NCI-H446 treated with DMSO at 0.1 percent for 48 hours (cell line): Measurements from ENCODE around the gene CASTOR1.
A peak's percentile ranks its signal among the peaks of the same experiment; 100 is the strongest.
"Not testable (repeated sequence)": the region's sequence is repeated elsewhere in the genome, so short reads cannot be mapped to it uniquely, and the experiment has no call there.

Source experiments
- DNase-seq: peaks from one replicate; lab custom pipeline; 2025; lab: John Stamatoyannopoulos, UW

CASTOR1 gene

GRCh38 chr22:30289141-30289979, at the start of gene CASTOR1:
CASTOR1 (minus strand) TSS chr22:30289505; CDS start chr22:30289497, 8 bp downstream.
- DNase-seq, result peak; percentile 96

DNA sequence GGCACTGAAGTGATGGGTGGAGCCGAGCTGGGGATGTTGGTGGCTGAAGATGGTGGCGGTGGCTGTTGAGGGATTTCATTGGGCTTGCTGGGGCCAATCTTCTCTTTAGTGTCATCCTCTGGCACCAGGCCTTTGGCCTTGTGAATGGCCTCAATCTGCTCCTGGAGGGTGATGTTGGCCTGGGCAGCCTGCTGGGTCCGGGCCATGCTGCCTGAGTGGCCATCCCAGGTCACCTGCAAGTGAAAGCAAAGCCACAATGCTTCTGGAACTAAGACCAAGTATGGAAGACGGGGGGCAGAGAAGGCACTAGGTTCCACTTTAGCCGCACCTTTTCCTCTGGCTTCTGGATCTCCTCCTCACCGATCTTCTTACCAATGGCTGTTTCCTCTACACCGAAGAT, 49.5 kb upstream of the CASTOR1 start:
- no peak for DNase-seq

DNA sequence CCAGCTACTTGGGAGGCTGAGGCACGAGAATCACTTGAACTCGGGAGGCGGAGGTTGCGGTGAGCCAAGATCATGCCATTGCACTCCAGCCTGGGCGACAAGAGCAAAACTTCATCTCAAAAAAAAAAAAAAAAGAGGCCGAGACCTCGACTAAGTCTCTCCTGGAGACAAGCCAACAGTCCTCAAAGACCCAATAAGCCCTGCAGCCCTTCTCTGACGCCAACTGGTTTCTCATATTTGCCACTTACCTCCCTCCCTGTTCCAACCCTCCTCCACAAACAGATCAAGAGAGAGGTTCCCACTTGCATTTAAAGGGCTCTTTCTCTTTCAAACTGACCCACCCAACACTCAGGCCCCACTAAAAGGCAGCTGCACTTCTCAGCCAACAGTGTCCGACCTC, 49.0 kb upstream of the CASTOR1 start:
- DNase-seq, result not testable (repeated sequence)

- DNase-seq, result peak; percentile 69
These were observed 48.1 kb upstream of the CASTOR1 start for GRCh38 chr22:30337461-30337778.

- peak; percentile 69 for DNase-seq
These were observed 47.6 kb upstream of the CASTOR1 start for GRCh38 chr22:30336752-30337460.

GRCh38 chr22:30335236-30335635, 45.9 kb upstream of the CASTOR1 start:
- DNase-seq, result no peak

DNA sequence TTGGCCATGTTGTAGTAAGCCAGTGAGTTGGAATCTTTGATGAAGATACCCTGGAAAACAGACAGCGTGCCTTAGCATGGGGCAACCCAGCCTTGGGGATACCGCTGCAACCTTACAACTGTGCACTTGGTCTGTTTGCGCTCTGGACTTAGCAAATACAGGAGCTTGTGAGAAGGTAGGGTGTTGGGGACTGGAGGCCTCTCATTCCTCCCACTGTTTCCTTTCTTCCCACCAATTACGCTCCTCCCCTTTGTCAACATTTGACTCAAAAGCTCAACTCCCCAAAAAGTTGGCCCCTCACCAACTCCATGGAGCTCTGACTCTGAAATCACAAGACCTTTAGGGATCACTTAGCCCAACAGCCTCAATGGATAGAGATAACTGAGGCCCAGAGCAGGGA, 45.3 kb upstream of the CASTOR1 start:
- no peak for DNase-seq

DNA sequence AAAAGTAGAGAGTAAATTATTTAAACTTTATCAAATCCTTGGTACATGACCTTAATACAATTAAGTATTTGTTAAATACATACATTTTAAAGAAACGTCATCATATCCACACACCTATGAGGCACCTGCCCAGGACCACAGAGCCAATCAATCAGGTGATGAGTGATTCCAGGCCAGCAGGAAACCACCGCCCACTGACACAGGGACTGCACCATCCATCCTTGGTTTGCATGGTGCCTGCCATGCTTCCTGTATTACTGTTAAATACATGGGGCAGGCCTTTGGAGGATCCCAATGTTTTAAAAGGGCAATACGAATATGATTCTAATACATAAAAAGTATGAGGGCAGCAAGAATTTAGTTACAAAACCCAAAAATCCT, 44.4 kb upstream of the CASTOR1 start:
- no peak for DNase-seq

DNA sequence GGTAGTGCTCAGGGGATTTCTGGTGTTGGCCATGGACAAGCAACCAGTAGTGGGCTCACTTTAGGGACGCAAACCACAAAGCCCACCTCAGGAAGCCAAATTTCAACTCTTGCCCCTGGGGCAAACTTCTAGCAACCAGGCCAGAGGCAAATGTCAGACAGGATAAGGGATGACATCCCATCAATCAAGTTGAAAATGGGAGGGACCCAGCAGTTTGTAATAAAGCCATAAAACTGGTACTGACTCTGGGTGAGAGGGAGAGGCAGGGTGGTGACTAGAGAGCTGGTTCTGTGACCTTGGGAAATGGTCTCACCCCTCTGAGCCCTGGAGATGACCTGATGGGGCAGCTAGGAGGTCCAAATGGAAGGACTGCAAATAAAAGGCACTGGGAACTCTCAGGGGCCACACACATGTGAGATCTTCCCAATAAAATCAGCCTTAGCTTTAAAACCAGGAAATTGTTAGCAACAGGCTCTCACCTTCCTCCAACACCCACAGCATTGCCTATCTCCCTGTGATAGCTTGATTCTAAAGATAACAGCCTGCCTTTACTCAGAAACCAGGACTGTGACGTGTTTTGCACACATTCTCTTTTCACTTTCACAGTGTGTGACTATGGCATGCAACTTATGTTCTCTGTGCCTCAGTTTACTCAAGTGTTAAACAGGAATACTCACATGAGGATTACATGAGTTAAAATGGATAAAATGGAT, 43.8 kb upstream of the CASTOR1 start:
- DNase-seq, result no peak

DNA sequence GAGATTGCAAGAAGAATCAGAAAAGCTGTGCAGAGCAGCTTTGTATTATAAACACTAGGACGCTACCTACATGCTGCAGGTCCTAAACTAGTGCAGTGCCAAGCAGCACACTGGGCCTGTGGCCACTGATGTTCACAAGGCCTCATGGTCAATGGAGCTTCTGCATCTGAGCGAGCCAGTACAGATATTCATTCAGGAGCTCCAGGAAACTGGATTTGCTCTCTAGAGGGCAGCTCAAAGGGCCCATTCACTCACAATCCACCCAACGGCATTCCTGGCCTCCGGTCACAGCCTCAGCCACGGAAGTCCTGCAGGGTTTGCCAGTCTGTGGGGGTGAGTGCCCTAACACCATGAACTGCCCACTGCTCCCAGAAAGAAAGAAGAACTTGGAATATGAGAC, 43.2 kb upstream of the CASTOR1 start:
- DNase-seq, result no peak

- DNase-seq, result no peak
These were observed 39.3 kb upstream of the CASTOR1 start for GRCh38 chr22:30328466-30329049.

DNA sequence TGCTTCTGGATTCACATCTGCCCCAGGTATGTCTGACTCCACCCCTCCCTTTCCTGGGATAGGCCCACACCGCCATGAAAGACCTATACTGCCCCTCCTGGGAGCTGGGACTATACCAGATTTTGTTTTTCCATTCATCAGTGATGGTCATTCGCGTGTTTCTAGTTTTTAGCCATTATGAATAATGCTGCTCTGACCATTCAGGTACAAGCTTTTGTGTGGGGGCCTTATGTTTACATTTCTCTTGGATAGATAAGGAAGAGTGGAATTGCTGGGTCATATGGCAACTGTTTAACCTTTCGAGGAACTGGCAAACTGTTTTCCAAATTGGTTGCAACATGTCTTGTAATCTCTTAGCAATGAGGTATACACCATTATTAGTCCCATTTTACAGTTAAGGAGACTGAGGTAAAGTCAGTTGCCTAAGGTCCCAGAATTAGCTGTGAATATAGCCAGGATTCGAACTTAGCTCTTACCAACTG, 38.6 kb upstream of the CASTOR1 start:
- no peak for DNase-seq

DNA sequence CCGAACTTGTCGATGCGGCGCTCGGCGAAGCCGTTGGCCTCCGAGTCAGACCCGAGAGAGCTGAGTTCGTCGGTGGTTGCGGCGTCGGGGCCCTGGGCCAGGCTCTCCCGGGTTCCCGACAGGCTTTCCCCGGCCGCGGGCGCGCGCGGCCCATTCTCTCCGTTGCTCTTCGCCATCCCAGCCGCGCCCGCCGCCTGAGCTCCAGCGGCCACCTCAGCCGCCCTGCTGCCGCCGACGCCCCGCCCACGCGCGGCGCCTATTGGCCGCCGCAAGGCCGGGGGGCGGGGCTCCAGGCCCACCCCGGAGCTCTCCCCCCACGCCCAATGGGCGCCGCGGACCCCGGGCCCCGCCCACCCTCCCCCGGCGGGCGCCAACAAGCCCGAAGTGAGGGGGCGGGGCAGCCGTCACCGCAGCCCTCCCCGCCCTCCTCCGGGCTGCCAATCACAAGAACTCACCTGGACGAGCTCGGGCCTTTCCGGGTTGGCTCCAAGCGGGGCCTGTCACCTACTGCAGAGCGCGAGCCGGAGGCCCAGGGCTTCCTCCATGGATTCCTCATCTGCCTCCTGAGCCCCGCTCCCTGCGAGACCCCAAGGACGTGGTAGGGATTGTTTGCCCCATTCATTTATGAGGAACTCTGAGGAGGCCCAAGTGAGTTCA, 37.5 kb upstream of the CASTOR1 start, which contains the start of gene TBC1D10A:
Gene TBC1D10A, minus strand, starts transcription at position 236 of the 657 bp plus-strand sequence. Its CDS starts 60 bp downstream, at position 176.
- DNase-seq, result peak; percentile 79

DNA sequence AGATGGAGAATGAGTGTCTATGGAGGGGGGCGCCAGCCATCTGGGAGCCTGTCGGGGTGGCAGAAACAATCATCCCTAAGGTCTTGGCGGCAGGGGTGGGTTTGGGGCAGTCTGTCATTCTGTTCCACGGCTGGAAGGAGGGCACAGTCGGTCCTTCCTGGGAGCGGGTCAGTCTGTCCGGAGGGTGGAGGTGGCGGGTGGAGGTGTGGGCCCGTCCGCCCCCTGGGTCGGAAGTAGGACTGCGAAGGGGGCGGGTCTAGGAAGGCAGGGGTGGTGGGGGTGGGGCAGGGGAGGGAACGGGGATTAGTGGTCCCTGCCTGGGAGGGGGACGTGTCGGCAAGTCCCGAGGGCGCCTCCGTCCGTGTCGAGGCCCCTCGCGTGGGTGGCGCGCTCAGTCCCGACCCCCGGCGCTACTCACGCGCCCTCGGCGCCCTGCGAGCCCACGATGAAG, 37.0 kb upstream of the CASTOR1 start:
- DNase-seq, result no peak

- DNase-seq, result no peak
These were observed 36.5 kb upstream of the CASTOR1 start for GRCh38 chr22:30325724-30326254.

GRCh38 chr22:30325065-30325720, 35.9 kb upstream of the CASTOR1 start:
- no peak for DNase-seq

GRCh38 chr22:30324014-30324730, 34.9 kb upstream of the CASTOR1 start:
- DNase-seq, result no peak

DNA sequence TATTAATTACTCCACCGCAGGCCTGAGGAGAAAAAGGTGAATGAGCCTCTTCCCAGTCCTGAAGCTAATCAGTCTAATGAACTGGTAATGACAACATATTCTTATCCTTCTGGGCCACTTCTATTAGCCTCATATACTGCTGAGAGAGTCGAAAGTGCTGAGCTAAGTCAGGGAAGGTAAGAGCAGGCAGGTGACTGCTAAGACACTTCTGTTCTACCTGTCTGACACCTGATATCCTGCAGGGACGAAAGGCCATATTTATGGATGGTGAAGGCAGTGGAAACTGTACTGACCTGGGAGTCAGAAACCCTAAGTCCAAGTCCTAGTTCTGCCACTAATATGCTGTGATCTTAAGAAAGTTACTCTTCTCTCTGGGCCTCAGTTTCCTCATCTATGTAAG, 33.9 kb upstream of the CASTOR1 start:
- no peak for DNase-seq

DNA sequence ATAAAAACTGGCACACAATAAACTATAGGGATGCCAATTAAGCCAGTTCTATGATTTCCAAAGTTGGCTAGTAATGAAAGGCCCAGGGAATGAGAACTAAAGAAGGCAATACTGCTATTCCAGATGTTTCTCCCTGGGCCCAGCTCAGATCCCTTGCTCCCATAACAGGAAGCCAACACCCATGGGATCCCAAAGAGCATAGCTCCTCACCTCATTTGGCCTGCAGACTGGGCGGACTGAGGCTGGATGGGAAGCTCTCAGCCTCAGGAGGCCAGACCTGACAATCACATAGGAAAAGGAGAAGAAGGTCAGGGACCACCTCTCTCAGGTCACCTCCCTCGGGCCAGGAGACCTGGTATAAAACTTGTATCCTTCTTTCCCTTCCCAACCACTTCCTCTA, 32.2 kb upstream of the CASTOR1 start:
- DNase-seq, result no peak

DNA sequence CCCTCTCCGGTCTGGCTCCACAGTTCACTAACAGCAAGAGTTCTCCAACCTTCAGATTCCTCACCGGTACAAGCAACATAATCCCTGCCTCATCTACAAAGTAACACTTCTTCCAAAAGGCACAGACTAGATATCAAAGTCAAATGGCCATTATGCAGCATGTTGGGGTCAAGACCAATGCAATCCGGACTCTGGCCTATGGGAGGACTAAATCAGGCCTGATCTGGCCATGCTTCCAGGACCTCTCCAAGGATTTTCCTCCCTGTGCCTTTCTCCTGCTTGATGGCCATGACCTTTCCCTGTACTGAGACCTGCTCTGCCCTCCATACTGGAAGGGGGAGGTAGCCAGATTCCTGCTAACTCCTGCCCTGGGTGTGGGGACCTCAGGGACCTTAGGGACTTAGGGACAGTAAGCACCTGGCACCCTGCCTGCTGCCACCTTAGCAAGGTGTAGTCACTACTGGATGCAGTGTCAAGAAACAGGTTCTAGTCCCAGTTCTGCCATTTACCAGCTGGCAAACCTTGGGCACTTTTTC, 30.8 kb upstream of the CASTOR1 start:
- no peak for DNase-seq
